HEK293 (cell line): ENCODE measurements around the gene NR2F2.

ENCODE experiments used
- CTCF ChIA-PET: fragments of 350-600 bp; formaldehyde crosslinking; extraction: SDS; loops from one replicate; lab custom pipeline; 2021; ENCODE audit warnings: antibody characterized with exemption; lab: Yijun Ruan, JAX
- POLR2A ChIA-PET: fragments of 300-600 bp; formaldehyde crosslinking; extraction: SDS; loops from one replicate; lab custom pipeline; 2020; ENCODE audit warnings: antibody characterized with exemption, inconsistent platforms; lab: Yijun Ruan, JAX
- H3K27ac ChIP-seq: fragments of 200-500 bp; sonication (Bioruptor generic); 2 replicates; pipeline ENCODE4 v1.5.1; 2014; ENCODE audit warnings: low read depth, low read length, control low read depth, inconsistent platforms; ENCODE audit errors: extremely low read depth
- H3K36me3 ChIP-seq, 2 experiments: fragments of 200-500 bp in 1 of 2; sonication (Bioruptor generic) in 1 of 2; 1 replicate in 1 of 2; 2 replicates in 1 of 2; pipeline ENCODE4 v1.5.1; 2014 to 2017; ENCODE audit warnings: inconsistent platforms in 2 of 2, low read length in 2 of 2; ENCODE audit not compliant: control insufficient read depth in 2 of 2, insufficient read depth in 1 of 2
- H3K4me1 ChIP-seq: fragments of 200-500 bp; sonication (Bioruptor generic); 2 replicates; pipeline ENCODE4 v1.5.1; 2014; ENCODE audit warnings: mild to moderate bottlenecking, low read length, inconsistent platforms; ENCODE audit not compliant: control insufficient read depth, insufficient read depth
- H3K4me3 ChIP-seq: 2 replicates; pipeline ENCODE4 v1.5.1; 2011; ENCODE audit warnings: low read depth, mild to moderate bottlenecking, control low read depth, low read length, moderate library complexity
- H3K9me3 ChIP-seq: fragments of 200-500 bp; sonication (Bioruptor generic); 2 replicates; pipeline ENCODE4 v1.5.1; 2014; ENCODE audit warnings: low read depth, low read length, inconsistent platforms; ENCODE audit not compliant: control insufficient read depth, insufficient read depth
- GLIS1 ChIP-seq: fragments of 450-650 bp; formaldehyde crosslinking; IDR thresholded peaks from 2 replicates; pipeline ENCODE4 v1.5.1; 2016; ENCODE audit warnings: missing biosample characterization, missing genetic modification characterization
- KLF7 ChIP-seq: fragments of 450-650 bp; formaldehyde crosslinking; IDR thresholded peaks from 2 replicates; pipeline ENCODE4 v1.5.1; 2016; ENCODE audit warnings: missing biosample characterization, missing genetic modification characterization, borderline replicate concordance
- MZF1 ChIP-seq: fragments of 450-650 bp; formaldehyde crosslinking; IDR thresholded peaks from 2 replicates; pipeline ENCODE4 v1.5.1; 2017; ENCODE audit warnings: missing biosample characterization, missing genetic modification characterization, borderline replicate concordance
- SP2 ChIP-seq: fragments of 450-650 bp; formaldehyde crosslinking; IDR thresholded peaks from 2 replicates; pipeline ENCODE4 v1.5.1; 2016; ENCODE audit warnings: missing biosample characterization, missing genetic modification characterization
- SP7 ChIP-seq: fragments of 450-650 bp; formaldehyde crosslinking; IDR thresholded peaks from 2 replicates; pipeline ENCODE4 v1.5.1; 2016; ENCODE audit warnings: missing biosample characterization, missing genetic modification characterization
- YY2 ChIP-seq: fragments of 450-650 bp; formaldehyde crosslinking; IDR thresholded peaks from 2 replicates; pipeline ENCODE4 v1.5.1; 2016; ENCODE audit warnings: missing biosample characterization, missing genetic modification characterization
- ZEB2 ChIP-seq: fragments of 450-650 bp; formaldehyde crosslinking; IDR thresholded peaks from 2 replicates; pipeline ENCODE4 v1.5.1; 2016; ENCODE audit warnings: missing biosample characterization, missing genetic modification characterization
- ZNF10 ChIP-seq: fragments of 450-650 bp; formaldehyde crosslinking; IDR thresholded peaks from 2 replicates; pipeline ENCODE4 v1.5.1; 2017; ENCODE audit warnings: missing biosample characterization, missing genetic modification characterization
- ZNF121 ChIP-seq: fragments of 450-650 bp; formaldehyde crosslinking; IDR thresholded peaks from 2 replicates; pipeline ENCODE4 v1.5.1; 2016; ENCODE audit warnings: missing biosample characterization, missing genetic modification characterization
- ZNF184 ChIP-seq: fragments of 450-650 bp; IDR thresholded peaks from 2 replicates; pipeline ENCODE4 v1.5.1; 2018; ENCODE audit warnings: missing biosample characterization, mild to moderate bottlenecking, missing genetic modification characterization
- ZNF19 ChIP-seq: fragments of 450-650 bp; formaldehyde crosslinking; IDR thresholded peaks from 2 replicates; pipeline ENCODE4; 2016; ENCODE audit warnings: missing biosample characterization, missing genetic modification characterization, low read depth
- ZNF214 ChIP-seq: fragments of 450-650 bp; formaldehyde crosslinking; IDR thresholded peaks from 2 replicates; pipeline ENCODE4 v1.5.1; 2017; ENCODE audit warnings: missing biosample characterization, mild to moderate bottlenecking, missing genetic modification characterization, borderline replicate concordance
- ZNF221 ChIP-seq: fragments of 450-650 bp; formaldehyde crosslinking; IDR thresholded peaks from 2 replicates; pipeline ENCODE4 v1.5.1; 2017; ENCODE audit warnings: missing biosample characterization, missing genetic modification characterization, borderline replicate concordance
- ZNF239 ChIP-seq: fragments of 450-650 bp; formaldehyde crosslinking; IDR thresholded peaks from 2 replicates; pipeline ENCODE4 v1.5.1; 2016; ENCODE audit warnings: missing biosample characterization, missing genetic modification characterization
- ZNF324 ChIP-seq: fragments of 450-650 bp; formaldehyde crosslinking; IDR thresholded peaks from 2 replicates; pipeline ENCODE4 v1.5.1; 2016; ENCODE audit warnings: missing biosample characterization, missing genetic modification characterization
- ZNF37A ChIP-seq: fragments of 450-650 bp; IDR thresholded peaks from 2 replicates; pipeline ENCODE4 v1.5.1; 2018; ENCODE audit warnings: missing biosample characterization, missing genetic modification characterization
- ZNF391 ChIP-seq: fragments of 450-650 bp; formaldehyde crosslinking; IDR thresholded peaks from 2 replicates; pipeline ENCODE4 v1.5.1; 2016; ENCODE audit warnings: low read depth, missing biosample characterization, missing genetic modification characterization, borderline replicate concordance
- ZNF416 ChIP-seq: fragments of 450-650 bp; formaldehyde crosslinking; IDR thresholded peaks from 2 replicates; pipeline ENCODE4 v1.5.1; 2016; ENCODE audit warnings: missing biosample characterization, missing genetic modification characterization
- ZNF433 ChIP-seq: fragments of 450-650 bp; formaldehyde crosslinking; IDR thresholded peaks from 2 replicates; pipeline ENCODE4 v1.5.1; 2016; ENCODE audit warnings: missing biosample characterization, missing genetic modification characterization, low read depth
- ZNF473 ChIP-seq: fragments of 450-650 bp; formaldehyde crosslinking; IDR thresholded peaks from 2 replicates; pipeline ENCODE4 v1.5.1; 2017; ENCODE audit warnings: missing biosample characterization, missing genetic modification characterization
- ZNF48 ChIP-seq: fragments of 450-650 bp; formaldehyde crosslinking; IDR thresholded peaks from 2 replicates; pipeline ENCODE4 v1.5.1; 2016; ENCODE audit warnings: missing biosample characterization, missing genetic modification characterization
- ZNF501 ChIP-seq: fragments of 450-650 bp; formaldehyde crosslinking; IDR thresholded peaks from 2 replicates; pipeline ENCODE4 v1.5.1; 2016; ENCODE audit warnings: missing biosample characterization, missing genetic modification characterization
- ZNF510 ChIP-seq: fragments of 450-650 bp; formaldehyde crosslinking; IDR thresholded peaks from 2 replicates; pipeline ENCODE4 v1.5.1; 2018; ENCODE audit warnings: mild to moderate bottlenecking, missing genetic modification characterization, missing biosample characterization; ENCODE audit not compliant: insufficient replicate concordance
- ZNF521 ChIP-seq: fragments of 450-650 bp; formaldehyde crosslinking; IDR thresholded peaks from 2 replicates; pipeline ENCODE4 v1.5.1; 2017; ENCODE audit warnings: missing biosample characterization, mild to moderate bottlenecking, missing genetic modification characterization
- ZNF530 ChIP-seq: fragments of 450-650 bp; formaldehyde crosslinking; IDR thresholded peaks from 2 replicates; pipeline ENCODE4 v1.5.1; 2016; ENCODE audit warnings: low read depth, missing biosample characterization, missing genetic modification characterization
- ZNF626 ChIP-seq: fragments of 450-650 bp; sonication (Bioruptor Pico); formaldehyde crosslinking; IDR thresholded peaks from 2 replicates; pipeline ENCODE4 v1.5.1; 2018; ENCODE audit warnings: missing biosample characterization, missing genetic modification characterization, inconsistent platforms
- ZNF837 ChIP-seq: fragments of 450-650 bp; formaldehyde crosslinking; IDR thresholded peaks from 2 replicates; pipeline ENCODE4 v1.5.1; 2016; ENCODE audit warnings: missing biosample characterization, missing genetic modification characterization
- TF ChIP-seq, protein P1 (sequence below): fragments of 450-650 bp; formaldehyde crosslinking; conservative IDR thresholded peaks from 2 replicates; pipeline ENCODE4 v1.5.1; 2016; ENCODE audit warnings: low read depth, missing biosample characterization, missing genetic modification characterization
- TF ChIP-seq, protein P2 (sequence below): fragments of 450-650 bp; formaldehyde crosslinking; IDR thresholded peaks from 2 replicates; pipeline ENCODE4 v1.5.1; 2016; ENCODE audit warnings: missing biosample characterization, missing genetic modification characterization
- TF ChIP-seq, protein P3 (sequence below): fragments of 450-650 bp; formaldehyde crosslinking; IDR thresholded peaks from 2 replicates; pipeline ENCODE4 v1.5.1; 2016; ENCODE audit warnings: missing biosample characterization, missing genetic modification characterization

NR2F2 gene

DNA sequence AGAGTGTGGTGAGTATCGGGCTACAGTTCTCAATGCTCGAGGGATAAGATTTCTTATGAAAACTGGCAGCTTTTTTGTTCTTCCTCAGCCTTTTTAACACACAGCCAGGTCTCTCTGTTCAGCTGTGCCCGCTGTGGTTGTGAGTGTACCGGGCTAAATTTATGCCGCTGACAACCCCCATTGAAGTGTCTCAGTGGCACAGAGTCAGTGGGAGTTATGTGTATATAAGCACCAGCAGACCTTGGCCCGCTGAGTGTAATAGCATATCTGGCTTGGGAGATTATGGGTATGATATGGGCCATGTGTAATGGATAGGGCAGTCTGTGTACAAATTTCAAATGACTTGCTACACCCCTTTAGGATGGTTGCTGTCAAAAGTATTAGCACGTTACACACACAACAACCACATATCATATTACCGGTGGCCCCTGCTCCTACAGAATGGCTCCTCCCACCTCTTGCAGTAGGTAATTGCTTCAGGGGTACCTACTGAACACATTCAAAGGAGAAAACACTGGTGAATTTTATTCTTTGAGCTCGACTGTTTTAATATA lies 26.9 kb upstream of the NR2F2 start (continued):
- TF ChIP-seq ZNF48 (tag by site-specific recombination): no peak
- TF ChIP-seq SP2 (tag by site-specific recombination): no peak
- TF ChIP-seq, all 188 proteins: peak for 7

DNA sequence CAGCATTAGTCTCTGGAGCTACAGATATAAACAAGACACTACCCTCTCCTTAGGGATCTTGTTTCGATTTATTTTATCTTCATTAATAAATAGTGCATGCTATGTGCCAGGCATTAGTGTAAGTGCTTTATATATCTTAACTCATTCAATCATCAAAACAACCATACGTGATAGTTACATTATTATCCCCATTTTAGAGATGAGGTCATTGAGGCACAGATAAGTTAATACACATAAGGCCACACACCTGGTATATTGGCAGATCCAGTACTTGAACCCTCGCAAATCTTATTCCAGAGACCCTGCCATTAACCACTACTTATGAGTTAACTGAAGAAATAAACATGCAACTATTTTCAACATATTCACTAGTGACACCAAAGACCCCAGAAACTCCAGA lies 25.7 kb upstream of the NR2F2 start:
- TF ChIP-seq ZNF324 (tag by site-specific recombination) (no peak), ZNF121 (tag by site-specific recombination) (no peak), ZNF37A (tag by site-specific recombination) (no peak), SP7 (tag by site-specific recombination) (no peak), ZNF214 (tag by site-specific recombination) (no peak), ZNF530 (tag by site-specific recombination) (no peak), ZNF10 (tag by site-specific recombination) (no peak), ZNF626 (tag by site-specific recombination) (no peak), KLF7 (tag by site-specific recombination) (no peak), ZNF416 (tag by site-specific recombination) (no peak), ZNF19 (tag by site-specific recombination) (no peak), ZNF184 (tag by site-specific recombination) (no peak), ZNF433 (tag by site-specific recombination) (no peak), ZNF501 (tag by site-specific recombination) (no peak), ZNF221 (no peak), ZNF510 (tag by site-specific recombination) (no peak)
- TF ChIP-seq, protein P1, sequence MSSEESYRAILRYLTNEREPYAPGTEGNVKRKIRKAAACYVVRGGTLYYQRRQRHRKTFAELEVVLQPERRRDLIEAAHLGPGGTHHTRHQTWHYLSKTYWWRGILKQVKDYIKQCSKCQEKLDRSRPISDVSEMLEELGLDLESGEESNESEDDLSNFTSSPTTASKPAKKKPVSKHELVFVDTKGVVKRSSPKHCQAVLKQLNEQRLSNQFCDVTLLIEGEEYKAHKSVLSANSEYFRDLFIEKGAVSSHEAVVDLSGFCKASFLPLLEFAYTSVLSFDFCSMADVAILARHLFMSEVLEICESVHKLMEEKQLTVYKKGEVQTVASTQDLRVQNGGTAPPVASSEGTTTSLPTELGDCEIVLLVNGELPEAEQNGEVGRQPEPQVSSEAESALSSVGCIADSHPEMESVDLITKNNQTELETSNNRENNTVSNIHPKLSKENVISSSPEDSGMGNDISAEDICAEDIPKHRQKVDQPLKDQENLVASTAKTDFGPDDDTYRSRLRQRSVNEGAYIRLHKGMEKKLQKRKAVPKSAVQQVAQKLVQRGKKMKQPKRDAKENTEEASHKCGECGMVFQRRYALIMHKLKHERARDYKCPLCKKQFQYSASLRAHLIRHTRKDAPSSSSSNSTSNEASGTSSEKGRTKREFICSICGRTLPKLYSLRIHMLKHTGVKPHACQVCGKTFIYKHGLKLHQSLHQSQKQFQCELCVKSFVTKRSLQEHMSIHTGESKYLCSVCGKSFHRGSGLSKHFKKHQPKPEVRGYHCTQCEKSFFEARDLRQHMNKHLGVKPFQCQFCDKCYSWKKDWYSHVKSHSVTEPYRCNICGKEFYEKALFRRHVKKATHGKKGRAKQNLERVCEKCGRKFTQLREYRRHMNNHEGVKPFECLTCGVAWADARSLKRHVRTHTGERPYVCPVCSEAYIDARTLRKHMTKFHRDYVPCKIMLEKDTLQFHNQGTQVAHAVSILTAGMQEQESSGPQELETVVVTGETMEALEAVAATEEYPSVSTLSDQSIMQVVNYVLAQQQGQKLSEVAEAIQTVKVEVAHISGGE (tag by site-specific recombination): no peak
- TF ChIP-seq, protein P2, sequence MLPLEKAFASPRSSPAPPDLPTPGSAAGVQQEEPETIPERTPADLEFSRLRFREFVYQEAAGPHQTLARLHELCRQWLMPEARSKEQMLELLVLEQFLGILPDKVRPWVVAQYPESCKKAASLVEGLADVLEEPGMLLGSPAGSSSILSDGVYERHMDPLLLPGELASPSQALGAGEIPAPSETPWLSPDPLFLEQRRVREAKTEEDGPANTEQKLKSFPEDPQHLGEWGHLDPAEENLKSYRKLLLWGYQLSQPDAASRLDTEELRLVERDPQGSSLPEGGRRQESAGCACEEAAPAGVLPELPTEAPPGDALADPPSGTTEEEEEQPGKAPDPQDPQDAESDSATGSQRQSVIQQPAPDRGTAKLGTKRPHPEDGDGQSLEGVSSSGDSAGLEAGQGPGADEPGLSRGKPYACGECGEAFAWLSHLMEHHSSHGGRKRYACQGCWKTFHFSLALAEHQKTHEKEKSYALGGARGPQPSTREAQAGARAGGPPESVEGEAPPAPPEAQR: no peak
- Histone ChIP-seq H3K36me3 (no peaks in the 10 kb centered on the region), H3K4me3 (no peak overlapping the region), H3K9me3 (no peaks in the 10 kb centered on the region), H3K4me1 (peaks cover 6% of the 10 kb centered on the region; the same call in 1 of the 2 replicates), H3K27ac (no peak overlapping the region)
- POLR2A ChIA-PET: no interaction called here
- CTCF ChIA-PET: no interaction called here

DNA sequence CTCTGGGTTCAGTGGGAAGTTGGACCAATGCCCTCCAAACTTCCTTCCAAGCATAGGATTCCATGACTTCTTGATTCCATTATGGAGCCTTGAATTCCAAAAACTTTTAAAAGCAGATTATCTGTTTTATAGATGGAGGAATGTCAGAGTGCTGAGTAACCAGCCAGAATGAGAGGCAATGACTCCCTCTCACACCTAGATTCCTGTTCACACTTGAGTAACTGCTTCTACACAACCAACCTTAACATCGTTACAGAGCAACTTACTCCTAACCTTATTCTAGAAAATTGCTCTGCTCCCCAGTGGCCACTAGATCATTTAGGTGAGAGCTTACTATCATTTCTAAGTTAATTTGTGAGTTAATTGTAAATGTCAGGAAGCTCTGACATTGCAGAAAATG lies 24.2 kb upstream of the NR2F2 start:
- ChIA-PET CTCF (no interaction called here), POLR2A (no interaction called here)
- Histone ChIP-seq H3K27ac (no peak overlapping the region), H3K36me3 (no peaks in the 10 kb centered on the region), H3K4me3 (no peak overlapping the region), H3K9me3 (no peaks in the 10 kb centered on the region), H3K4me1 (peaks cover 6% of the 10 kb centered on the region; the same call in 1 of the 2 replicates)
- TF ChIP-seq YY2 (tag by site-specific recombination): no peak
- TF ChIP-seq GLIS1 (tag by site-specific recombination): no peak
- no peak for TF ChIP-seq ZNF837 (tag by site-specific recombination)
- no peak for TF ChIP-seq ZNF239 (tag by site-specific recombination)
- no peak for TF ChIP-seq ZNF48 (tag by site-specific recombination)
- no peak for TF ChIP-seq KLF7 (tag by site-specific recombination)
- TF ChIP-seq ZNF391 (tag by site-specific recombination): no peak
- no peak for TF ChIP-seq ZEB2 (tag by site-specific recombination)
- TF ChIP-seq, protein P3, sequence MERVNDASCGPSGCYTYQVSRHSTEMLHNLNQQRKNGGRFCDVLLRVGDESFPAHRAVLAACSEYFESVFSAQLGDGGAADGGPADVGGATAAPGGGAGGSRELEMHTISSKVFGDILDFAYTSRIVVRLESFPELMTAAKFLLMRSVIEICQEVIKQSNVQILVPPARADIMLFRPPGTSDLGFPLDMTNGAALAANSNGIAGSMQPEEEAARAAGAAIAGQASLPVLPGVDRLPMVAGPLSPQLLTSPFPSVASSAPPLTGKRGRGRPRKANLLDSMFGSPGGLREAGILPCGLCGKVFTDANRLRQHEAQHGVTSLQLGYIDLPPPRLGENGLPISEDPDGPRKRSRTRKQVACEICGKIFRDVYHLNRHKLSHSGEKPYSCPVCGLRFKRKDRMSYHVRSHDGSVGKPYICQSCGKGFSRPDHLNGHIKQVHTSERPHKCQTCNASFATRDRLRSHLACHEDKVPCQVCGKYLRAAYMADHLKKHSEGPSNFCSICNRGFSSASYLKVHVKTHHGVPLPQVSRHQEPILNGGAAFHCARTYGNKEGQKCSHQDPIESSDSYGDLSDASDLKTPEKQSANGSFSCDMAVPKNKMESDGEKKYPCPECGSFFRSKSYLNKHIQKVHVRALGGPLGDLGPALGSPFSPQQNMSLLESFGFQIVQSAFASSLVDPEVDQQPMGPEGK (tag by site-specific recombination): no peak
- TF ChIP-seq ZNF473: no peak
- TF ChIP-seq ZNF521 (tag by site-specific recombination): no peak
- no peak for TF ChIP-seq MZF1
